OCI-LY1 (cell line): ENCODE results near the gene ZC3H18.

Experiments
- CTCF ChIP-seq: fragments of 200-600 bp; sonication (generic), shearing (Covaris generic); IDR thresholded peaks from 2 replicates; pipeline ENCODE4 v1.5.1; 2017; ENCODE audit warnings: mild to moderate bottlenecking, antibody characterized with exemption, low read length, moderate library complexity, mixed read lengths
- EZH2 ChIP-seq: fragments of 200-600 bp; sonication (generic), shearing (Covaris generic); IDR thresholded peaks from 2 replicates; pipeline ENCODE4 v1.8.0; 2017; ENCODE audit warnings: borderline replicate concordance, mixed run types, mild to moderate bottlenecking, antibody characterized with exemption, low read length, moderate library complexity, mixed read lengths

DNA sequence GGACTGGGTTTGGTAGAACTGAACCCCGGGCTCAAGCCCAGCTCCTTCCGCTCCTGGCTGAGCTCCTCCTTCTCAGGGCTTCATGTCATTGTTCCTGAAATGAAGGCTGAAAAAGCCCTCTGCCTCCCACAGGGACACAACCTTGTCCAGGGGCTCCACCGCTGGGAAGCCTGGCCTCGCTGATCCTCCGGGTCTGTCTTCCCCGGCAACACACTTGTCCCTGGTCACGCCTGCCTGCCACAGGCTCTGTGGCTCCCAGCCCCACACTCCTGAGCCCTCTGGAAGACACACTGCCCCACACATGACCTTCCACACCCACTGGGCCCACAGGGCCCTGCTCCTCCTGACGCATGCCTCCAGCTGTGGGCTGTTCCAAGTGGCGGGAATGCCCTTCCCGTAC is 18.0 kb upstream of the ZC3H18 start:
- TF ChIP-seq CTCF, result no peak
- TF ChIP-seq EZH2, result no peak
